Measurements from ENCODE around the gene PIGQ. TPM values are rescaled to one million over a fixed set of nuclear protein-coding genes. Genes with fewer than 3 reads are reported as not detected.

Gene PIGQ
- total and polyA plus RNA-seq, 2 of the 4 experiments (the other 2 are of a cell fraction) = 5.9 to 36.8 TPM

DNA sequence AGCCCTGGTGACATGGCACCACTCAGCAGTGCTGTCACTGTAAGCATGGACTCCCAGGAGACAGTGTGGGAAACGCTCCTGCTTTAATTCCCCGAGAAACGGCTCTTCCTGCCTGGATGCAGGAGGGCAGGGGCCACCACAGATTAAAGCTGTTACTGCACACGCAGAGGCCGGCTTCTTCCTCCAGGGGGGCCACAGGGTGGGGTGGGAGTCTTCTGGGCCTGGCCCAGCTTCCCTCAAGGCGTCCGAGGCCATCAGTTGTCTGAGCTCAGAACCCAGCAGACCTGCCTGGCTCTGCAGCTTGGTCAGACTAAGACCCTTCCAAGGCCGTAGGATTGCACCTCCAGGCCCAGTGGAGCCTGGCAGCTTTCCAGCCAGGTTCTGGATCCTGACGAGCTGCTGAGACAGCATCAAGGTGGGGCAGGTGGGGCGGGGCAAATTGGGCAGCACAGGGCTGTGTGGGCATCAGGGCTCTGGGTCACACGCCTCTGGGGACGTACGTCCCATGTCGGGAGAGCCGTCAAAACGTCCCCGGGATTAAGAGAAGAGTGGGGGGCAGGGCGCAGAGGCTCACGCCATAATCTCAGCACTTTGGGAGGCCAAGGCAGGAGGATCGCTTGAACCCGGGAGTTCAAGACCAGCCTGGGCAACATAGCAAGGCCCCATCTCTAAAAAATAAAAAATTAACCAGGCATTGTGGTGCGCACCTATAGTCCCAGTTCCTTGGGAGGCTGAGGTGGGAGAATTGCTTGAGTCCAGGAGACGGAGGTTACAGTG lies 47.3 kb upstream of the PIGQ start:
- no peak overlapping the region for H2AK5ac ChIP-seq (ENCODE audit: low read depth, low read length)
- in situ Hi-C loops (cut with MboI; ENCODE audit: low sequenced_read_pairs) = no loop called here
- ATAC-seq (ENCODE audit: low read depth) = no peak
- H3K4me1 ChIP-seq (ENCODE audit: control insufficient read depth, insufficient read depth, low read length) = peaks cover 15% of the 10 kb centered on the region
- TF ChIP-seq BHLHE40 (IDR thresholded peaks at IDR 0.05; ENCODE audit: low read depth, low read length) (no peak), MAFK (IDR thresholded peaks at IDR 0.05; ENCODE audit: low read depth, low read length) (no peak), NFE2L2 (IDR thresholded peaks at IDR 0.05; ENCODE audit: low read depth, low read length) (no peak), RFX5 (IDR thresholded peaks at IDR 0.05; ENCODE audit: low read depth, low read length) (no peak), MAZ (IDR thresholded peaks at IDR 0.05; ENCODE audit: borderline replicate concordance, low read depth, low read length) (no peak), CEBPB (IDR thresholded peaks at IDR 0.05; ENCODE audit: low read depth, low read length) (no peak), CHD1 (IDR thresholded peaks at IDR 0.05; ENCODE audit: low read depth, low read length) (no peak), ELK1 (IDR thresholded peaks at IDR 0.05; ENCODE audit: borderline replicate concordance, low read depth, low read length) (no peak), POLR2A (IDR thresholded peaks at IDR 0.05; ENCODE audit: low read depth, low read length) (no peak), RAD21 (IDR thresholded peaks at IDR 0.05; ENCODE audit: low read length) (no peak), SMC3 (IDR thresholded peaks at IDR 0.05; ENCODE audit: low read depth, low read length) (no peak), RCOR1 (IDR thresholded peaks at IDR 0.05; ENCODE audit: insufficient replicate concordance, low read length) (no peak), FOS (IDR thresholded peaks at IDR 0.05; ENCODE audit: low read depth, low read length) (no peak), MXI1 (IDR thresholded peaks at IDR 0.05; ENCODE audit: borderline replicate concordance, low read depth, low read length) (no peak)
- TF ChIP-seq, protein P1, sequence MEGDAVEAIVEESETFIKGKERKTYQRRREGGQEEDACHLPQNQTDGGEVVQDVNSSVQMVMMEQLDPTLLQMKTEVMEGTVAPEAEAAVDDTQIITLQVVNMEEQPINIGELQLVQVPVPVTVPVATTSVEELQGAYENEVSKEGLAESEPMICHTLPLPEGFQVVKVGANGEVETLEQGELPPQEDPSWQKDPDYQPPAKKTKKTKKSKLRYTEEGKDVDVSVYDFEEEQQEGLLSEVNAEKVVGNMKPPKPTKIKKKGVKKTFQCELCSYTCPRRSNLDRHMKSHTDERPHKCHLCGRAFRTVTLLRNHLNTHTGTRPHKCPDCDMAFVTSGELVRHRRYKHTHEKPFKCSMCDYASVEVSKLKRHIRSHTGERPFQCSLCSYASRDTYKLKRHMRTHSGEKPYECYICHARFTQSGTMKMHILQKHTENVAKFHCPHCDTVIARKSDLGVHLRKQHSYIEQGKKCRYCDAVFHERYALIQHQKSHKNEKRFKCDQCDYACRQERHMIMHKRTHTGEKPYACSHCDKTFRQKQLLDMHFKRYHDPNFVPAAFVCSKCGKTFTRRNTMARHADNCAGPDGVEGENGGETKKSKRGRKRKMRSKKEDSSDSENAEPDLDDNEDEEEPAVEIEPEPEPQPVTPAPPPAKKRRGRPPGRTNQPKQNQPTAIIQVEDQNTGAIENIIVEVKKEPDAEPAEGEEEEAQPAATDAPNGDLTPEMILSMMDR (conservative IDR thresholded peaks at IDR 0.05; ENCODE audit: low read depth, low read length) = no peak
- TF ChIP-seq, protein P2, sequence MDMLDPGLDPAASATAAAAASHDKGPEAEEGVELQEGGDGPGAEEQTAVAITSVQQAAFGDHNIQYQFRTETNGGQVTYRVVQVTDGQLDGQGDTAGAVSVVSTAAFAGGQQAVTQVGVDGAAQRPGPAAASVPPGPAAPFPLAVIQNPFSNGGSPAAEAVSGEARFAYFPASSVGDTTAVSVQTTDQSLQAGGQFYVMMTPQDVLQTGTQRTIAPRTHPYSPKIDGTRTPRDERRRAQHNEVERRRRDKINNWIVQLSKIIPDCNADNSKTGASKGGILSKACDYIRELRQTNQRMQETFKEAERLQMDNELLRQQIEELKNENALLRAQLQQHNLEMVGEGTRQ (IDR thresholded peaks at IDR 0.05; ENCODE audit: low read depth, low read length) = no peak
- no peaks in the 10 kb centered on the region for H3K9me3 ChIP-seq (ENCODE audit: control insufficient read depth, insufficient read depth, low read length)
- H4K20me1 ChIP-seq (ENCODE audit: insufficient read depth, low read length) = peaks cover 35% of the 10 kb centered on the region
- CTCF ChIA-PET = no interaction called here
- intact Hi-C loops (cut with micrococcal nuclease) = no loop called here
- H2AFZ ChIP-seq (replicated peaks; ENCODE audit: low read length, poor library complexity) = no peak overlapping the region
- DNase-seq = no peak
- no peak overlapping the region for H3K56ac ChIP-seq (ENCODE audit: extremely low read depth, insufficient read depth, low read length)
- 70% methylated on average over 10 of the region's 23 CpGs; no CpG with 5 or more reads in 1 of the 2 experiments for WGBS, 2 experiments (ENCODE audit: extremely low coverage in 2 of 2, insufficient read length in 1 of 2)
- no peak overlapping the region for H4K5ac ChIP-seq (ENCODE audit: low read depth, low read length)
- no peak overlapping the region for H2AK9ac ChIP-seq (replicated peaks; ENCODE audit: low read depth, low read length, poor library complexity)
- no peak overlapping the region for H3K27ac ChIP-seq (ENCODE audit: insufficient read depth, low read length)
- H2BK5ac ChIP-seq (ENCODE audit: low read depth, low read length, poor library complexity, severe bottlenecking) = no peak overlapping the region
- H4K91ac ChIP-seq (ENCODE audit: insufficient read depth, low read depth, low read length) = no peak overlapping the region
- POLR2A ChIA-PET (ENCODE audit: unreplicated experiment) = no interaction called here
- no peak overlapping the region for H3K23ac ChIP-seq (ENCODE audit: low read depth, low read length)
- no peak overlapping the region for H3K14ac ChIP-seq (replicated peaks; ENCODE audit: low read depth, low read length)
- dilution Hi-C loops (cut with HindIII; ENCODE audit: low sequenced_read_pairs, unreplicated experiment) = no loop called here
- H4K8ac ChIP-seq (ENCODE audit: low read depth in 2 of 2, low read length in 2 of 2) = no peak overlapping the region
- no peak overlapping the region for H3K4me3 ChIP-seq (ENCODE audit: insufficient read depth, low read depth, low read length)
- no peak overlapping the region for H3K4me2 ChIP-seq (ENCODE audit: low read depth, low read length)
- no TSS peak for BruUV-seq (replicated peaks)
- no peak overlapping the region for H2BK20ac ChIP-seq (ENCODE audit: low read depth, low read length)
- no peak overlapping the region for H2BK15ac ChIP-seq (ENCODE audit: low read depth, low read length)
- H3K36me3 ChIP-seq (ENCODE audit: control insufficient read depth, insufficient read depth, low read length) = peaks cover 29% of the 10 kb centered on the region
- no peak overlapping the region for H3K18ac ChIP-seq (ENCODE audit: low read depth, low read length)
- peaks cover 8 to 47% of the 10 kb centered on the region in 2 experiments; a peak in 2 of 4 replicates for H3K79me1 ChIP-seq (ENCODE audit: low read depth in 1 of 2, low read length in 2 of 2)
- H2BK120ac ChIP-seq (ENCODE audit: low read depth, low read length) = no peak overlapping the region
- no peaks in the 10 kb centered on the region for H3K27me3 ChIP-seq (ENCODE audit: control insufficient read depth, insufficient read depth, low read length)
- H3K9ac ChIP-seq (ENCODE audit: low read depth, low read length) = no peak overlapping the region
- peaks cover 6% of the 10 kb centered on the region; the same call in 1 of the 2 replicates for H3K9me1 ChIP-seq (ENCODE audit: insufficient read depth, low read length)
- H3K4ac ChIP-seq (ENCODE audit: low read depth, low read length) = no peak overlapping the region

Measured in IMR-90 (cell line).